HG03135 (cell line): ENCODE results near the gene HUNK.
"Not testable (repeated sequence)": the region's sequence is repeated elsewhere in the genome, so short reads cannot be mapped to it uniquely, and the experiment has no call there.

Experiments used
- ATAC-seq: cut with Tn5 transposase; IDR thresholded peaks from one replicate; pipeline ENCODE4 v1.9.1; 2021; ENCODE audit warnings: mild to moderate bottlenecking, moderate library complexity; ENCODE audit not compliant: unreplicated experiment

HUNK gene

GRCh38 chr21:31946876-31947550 lies 74.2 kb downstream of the HUNK start:
- not testable (repeated sequence) for ATAC-seq

- ATAC-seq: no peak
These were observed 75.9 kb downstream of the HUNK start for GRCh38 chr21:31948676-31949075.

- ATAC-seq: no peak
These were observed 80.0 kb downstream of the HUNK start for GRCh38 chr21:31952828-31953227.

- no peak for ATAC-seq
These were observed 84.8 kb downstream of the HUNK start for GRCh38 chr21:31957631-31958030.

GRCh38 chr21:31959881-31960280 lies 87.1 kb downstream of the HUNK start:
- ATAC-seq: no peak

GRCh38 chr21:31961027-31961426 lies 88.2 kb downstream of the HUNK start:
- ATAC-seq: no peak

GRCh38 chr21:31961704-31962103 lies 88.9 kb downstream of the HUNK start:
- no peak for ATAC-seq

GRCh38 chr21:31964692-31965091 lies 91.9 kb downstream of the HUNK start:
- no peak for ATAC-seq

GRCh38 chr21:31967334-31967733 lies 94.5 kb downstream of the HUNK start:
- ATAC-seq: no peak

- no peak for ATAC-seq
These were observed 99.8 kb downstream of the HUNK start for GRCh38 chr21:31972622-31973021.

- no peak for ATAC-seq
These were observed 100.7 kb downstream of the HUNK start for GRCh38 chr21:31973402-31973944.

GRCh38 chr21:31974454-31974985 lies 101.7 kb downstream of the HUNK start:
- no peak for ATAC-seq

GRCh38 chr21:31975491-31975890 lies 102.7 kb downstream of the HUNK start:
- no peak for ATAC-seq

- no peak for ATAC-seq
These were observed 105.0 kb downstream of the HUNK start for GRCh38 chr21:31977816-31978215.

- ATAC-seq: no peak
These were observed 110.3 kb downstream of the HUNK start for GRCh38 chr21:31983120-31983519.

GRCh38 chr21:31983554-31983953 lies 110.7 kb downstream of the HUNK start:
- ATAC-seq: no peak

- no peak for ATAC-seq
These were observed 112.6 kb downstream of the HUNK start for GRCh38 chr21:31985398-31985797.

- ATAC-seq: no peak
These were observed 113.4 kb downstream of the HUNK start for GRCh38 chr21:31986035-31986856.

GRCh38 chr21:31987696-31988095 lies 114.9 kb downstream of the HUNK start:
- no peak for ATAC-seq

GRCh38 chr21:31988492-31989290 lies 115.9 kb downstream of the HUNK start:
- ATAC-seq: no peak
